Stomach (tissue), 4 donors: ENCODE measurements around the gene C19orf67.

Experiments
- CTCF ChIP-seq, 7 experiments: fragments of 450-650 bp in 4 of 7; fragments of 200-600 bp in 3 of 7; sonication (generic) in 3 of 7; IDR thresholded peaks; one replicate each; pipeline ENCODE4 v1.5.1; 2016 to 2019; ENCODE audit warnings: antibody characterized with exemption in 7 of 7, control low read depth in 2 of 7, mild to moderate bottlenecking in 1 of 7
- EP300 ChIP-seq: sonication (generic); formaldehyde crosslinking; IDR thresholded peaks from one replicate; pipeline ENCODE4 v1.6.1; 2017; ENCODE audit warnings: antibody characterized with exemption
- POLR2A ChIP-seq, 4 donors: fragments of 450-650 bp; IDR thresholded peaks; one replicate each; pipeline ENCODE4 v1.6.1; 2016; ENCODE audit warnings: antibody characterized with exemption in 4 of 4, control low read depth in 2 of 4, mild to moderate bottlenecking in 1 of 4, moderate library complexity in 1 of 4
- POLR2AphosphoS5 ChIP-seq, 3 donors: sonication (generic); formaldehyde crosslinking; IDR thresholded peaks; one replicate each; pipeline ENCODE4 v1.6.1; 2016; ENCODE audit warnings: antibody characterized with exemption in 3 of 3

DNA sequence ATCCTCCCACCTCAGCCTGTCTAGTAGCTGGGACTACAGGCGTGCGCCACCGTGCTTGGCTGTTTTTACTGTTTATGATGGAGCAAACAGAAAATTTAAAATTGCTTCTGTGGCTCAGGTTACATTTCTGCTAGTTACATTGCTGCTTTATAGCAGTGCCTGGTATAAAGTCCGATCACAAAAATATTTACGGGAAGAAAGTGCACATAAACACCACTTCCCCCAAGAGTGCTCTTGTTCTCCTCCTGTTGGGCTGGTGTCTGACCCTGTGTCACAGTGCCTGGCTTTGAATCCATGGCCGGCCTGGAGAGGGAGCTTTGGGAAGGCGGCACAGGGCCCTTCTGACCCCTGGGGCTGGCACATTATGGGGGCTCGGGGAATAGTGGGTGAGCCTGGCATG, 20.1 kb upstream of the C19orf67 start:
- TF ChIP-seq CTCF (IDR thresholded peaks at IDR 0.05) (no peak), POLR2AphosphoS5 (IDR thresholded peaks at IDR 0.05) (no peak), POLR2A (IDR thresholded peaks at IDR 0.05) (no peak), EP300 (no peak)
